GM13976 (cell line): Measurements from ENCODE around the gene DNAH14.

Experiments
- DNase-seq: peaks from one replicate; pipeline ENCODE4 v3.0.0; 2012; ENCODE audit warnings: low spot score
- in situ Hi-C: fragments of 300-500 bp; cut with MboI; formaldehyde crosslinking; loops from one replicate; pipeline ENCODE4 v1.12.0; 2022; ENCODE audit warnings: low sequenced_read_pairs, mixed read lengths, inconsistent platforms; ENCODE audit not compliant: unreplicated experiment
- TF ChIP-seq, protein P1 (sequence below): IDR thresholded peaks from 2 replicates; pipeline ENCODE4 v1.5.1; 2012; ENCODE audit warnings: borderline replicate concordance, mild to moderate bottlenecking; ENCODE audit not compliant: insufficient read depth; ENCODE audit errors: extremely low read depth, missing control alignments, control extremely low read depth

Gene DNAH14

DNA sequence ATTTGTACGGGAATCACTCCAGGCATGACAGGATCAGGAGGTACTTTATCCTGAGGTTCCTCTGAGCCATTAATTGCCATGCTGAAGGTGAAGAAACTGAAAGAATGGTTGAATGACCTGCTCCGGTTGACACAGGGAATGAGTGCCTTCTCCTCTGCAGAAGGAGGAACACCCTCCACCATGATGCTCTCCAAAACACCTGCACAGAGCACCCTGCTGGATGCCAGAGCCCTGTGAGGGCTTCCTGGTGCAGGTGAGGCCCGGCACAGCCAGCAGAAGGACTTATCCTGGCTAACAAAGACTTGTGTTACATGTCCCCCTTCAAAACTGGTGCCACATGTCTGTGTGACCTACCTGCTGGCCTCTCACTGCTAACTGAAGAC lies 512.6 kb downstream of the DNAH14 start:
- in situ Hi-C loops: no loop called here
- DNase-seq: no peak
- TF ChIP-seq, protein P1, sequence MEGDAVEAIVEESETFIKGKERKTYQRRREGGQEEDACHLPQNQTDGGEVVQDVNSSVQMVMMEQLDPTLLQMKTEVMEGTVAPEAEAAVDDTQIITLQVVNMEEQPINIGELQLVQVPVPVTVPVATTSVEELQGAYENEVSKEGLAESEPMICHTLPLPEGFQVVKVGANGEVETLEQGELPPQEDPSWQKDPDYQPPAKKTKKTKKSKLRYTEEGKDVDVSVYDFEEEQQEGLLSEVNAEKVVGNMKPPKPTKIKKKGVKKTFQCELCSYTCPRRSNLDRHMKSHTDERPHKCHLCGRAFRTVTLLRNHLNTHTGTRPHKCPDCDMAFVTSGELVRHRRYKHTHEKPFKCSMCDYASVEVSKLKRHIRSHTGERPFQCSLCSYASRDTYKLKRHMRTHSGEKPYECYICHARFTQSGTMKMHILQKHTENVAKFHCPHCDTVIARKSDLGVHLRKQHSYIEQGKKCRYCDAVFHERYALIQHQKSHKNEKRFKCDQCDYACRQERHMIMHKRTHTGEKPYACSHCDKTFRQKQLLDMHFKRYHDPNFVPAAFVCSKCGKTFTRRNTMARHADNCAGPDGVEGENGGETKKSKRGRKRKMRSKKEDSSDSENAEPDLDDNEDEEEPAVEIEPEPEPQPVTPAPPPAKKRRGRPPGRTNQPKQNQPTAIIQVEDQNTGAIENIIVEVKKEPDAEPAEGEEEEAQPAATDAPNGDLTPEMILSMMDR: no peak

DNA sequence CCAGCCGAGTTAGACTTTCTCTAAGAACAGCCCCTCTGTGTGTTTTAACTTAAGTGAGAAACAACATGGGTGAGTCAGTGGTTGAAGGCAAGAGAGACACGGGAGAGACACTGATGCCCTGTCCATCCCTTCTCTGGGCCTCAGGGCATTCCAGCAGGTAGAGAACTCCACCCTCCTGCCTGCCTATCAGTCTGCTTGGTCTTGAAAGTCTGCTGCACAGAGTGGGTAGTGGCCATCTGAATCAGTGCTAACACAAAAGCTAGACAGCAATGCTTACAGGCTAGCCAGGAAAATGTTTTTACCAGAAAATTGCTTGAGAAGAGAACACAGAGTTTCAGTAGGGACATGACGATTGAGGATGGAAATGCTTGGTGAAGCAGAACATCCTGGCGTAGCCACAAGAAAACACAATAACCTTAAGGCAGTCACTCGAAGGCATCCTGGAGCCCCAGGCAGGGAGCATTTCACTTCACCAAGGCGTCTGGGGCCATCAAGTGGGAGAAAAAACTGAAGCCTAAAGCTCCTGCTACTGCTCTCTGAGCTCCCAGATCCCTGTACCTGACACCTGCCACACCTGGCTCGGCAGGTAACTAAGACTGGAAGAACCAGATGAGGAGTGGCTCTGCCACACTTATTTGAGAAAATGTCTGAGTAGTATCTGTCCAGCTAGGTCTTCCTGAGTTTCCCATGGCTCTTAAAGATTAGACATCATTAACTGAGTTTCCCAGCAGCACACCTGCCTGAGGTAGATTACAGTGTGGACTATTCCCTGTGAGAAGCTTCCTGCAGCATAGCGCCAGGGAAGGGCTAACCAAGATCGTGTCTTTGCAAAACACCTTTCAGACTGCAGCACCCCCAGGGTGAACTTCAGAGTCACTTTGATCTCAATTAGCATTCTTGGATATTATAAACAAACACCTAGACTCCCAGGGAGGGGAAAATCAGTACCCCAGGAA lies 516.4 kb downstream of the DNAH14 start:
- in situ Hi-C loops: no loop called here
- TF ChIP-seq, protein P1: no peak

DNA sequence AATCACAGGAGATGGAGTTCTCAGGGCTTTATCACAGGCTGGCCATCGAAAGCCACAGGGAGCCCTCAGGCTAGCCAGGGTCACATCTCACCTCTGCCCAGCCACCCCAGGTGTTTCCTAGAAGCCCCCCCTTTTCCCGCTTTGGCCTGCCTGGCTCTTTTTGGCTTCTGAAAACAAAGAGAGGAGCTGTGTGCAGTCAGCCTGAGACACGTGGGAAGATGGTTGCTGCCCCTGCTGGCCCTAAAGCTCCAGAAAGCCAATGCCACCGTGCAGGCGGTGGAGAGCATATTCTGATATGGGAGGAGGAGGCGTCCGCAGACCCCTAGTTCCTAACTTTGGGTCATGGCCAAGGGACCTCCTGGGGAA lies 517.1 kb downstream of the DNAH14 start:
- in situ Hi-C loops: no loop called here

More for the DNA sequence above, 516.4 kb downstream of the DNAH14 start:
- no peak for DNase-seq

DNA sequence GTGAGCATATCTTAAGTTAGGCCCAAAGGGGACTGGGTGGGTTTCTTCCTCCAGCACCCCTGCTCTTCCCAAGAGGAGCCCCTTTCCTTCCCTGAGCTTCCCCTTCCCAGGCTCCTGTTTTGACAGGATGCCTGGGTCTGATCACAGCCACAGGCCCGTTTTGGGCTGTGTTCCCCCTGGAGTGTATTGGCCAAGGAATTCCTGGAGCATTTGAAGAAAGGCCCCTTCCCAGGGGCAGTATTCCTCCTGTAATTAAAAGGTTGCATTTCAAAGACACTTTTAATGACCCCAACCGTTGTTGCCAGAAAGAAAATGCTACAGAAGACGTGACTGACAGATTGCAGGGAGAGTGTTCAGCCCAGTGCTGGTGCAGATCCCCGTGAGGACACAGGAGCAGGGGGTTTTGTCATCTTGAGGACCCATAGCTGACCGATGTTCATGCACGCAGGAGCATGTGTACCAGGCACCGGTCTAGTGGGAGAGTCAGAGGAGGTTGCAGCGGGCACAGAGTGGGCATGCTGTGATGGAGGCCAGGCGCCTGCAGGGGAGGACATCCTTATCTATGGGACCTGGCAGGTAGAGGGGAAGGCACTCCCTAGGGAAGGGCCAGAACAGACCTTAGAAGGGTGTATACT lies 517.6 kb downstream of the DNAH14 start:
- TF ChIP-seq, protein P1: no peak
- in situ Hi-C loops: no loop called here
- no peak for DNase-seq

More for the DNA sequence above, 517.1 kb downstream of the DNAH14 start:
- no peak for DNase-seq
- TF ChIP-seq, protein P1: no peak

DNA sequence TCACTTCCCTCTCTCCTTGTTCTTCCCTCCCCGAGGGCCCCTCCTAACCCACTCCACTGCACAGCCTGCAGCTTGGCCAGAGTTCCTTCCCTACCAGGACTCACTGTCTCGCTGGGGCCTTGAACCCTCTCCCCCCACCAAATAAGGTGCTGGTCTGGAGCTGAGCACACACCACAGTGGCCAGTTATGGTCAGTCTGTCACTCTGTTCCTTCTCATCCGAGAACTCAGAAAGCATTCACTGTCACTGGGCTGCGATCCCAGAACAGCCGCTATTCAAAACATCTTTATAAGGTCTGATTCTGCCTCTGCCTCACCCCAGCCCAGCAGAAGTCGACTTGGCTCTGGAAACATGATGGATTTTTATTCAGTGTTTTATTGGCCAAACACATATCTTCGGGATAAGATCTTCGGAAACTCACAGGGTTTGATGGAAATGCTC lies 518.2 kb downstream of the DNAH14 start:
- no peak for DNase-seq
- TF ChIP-seq, protein P1: no peak
- in situ Hi-C loops: no loop called here

DNA sequence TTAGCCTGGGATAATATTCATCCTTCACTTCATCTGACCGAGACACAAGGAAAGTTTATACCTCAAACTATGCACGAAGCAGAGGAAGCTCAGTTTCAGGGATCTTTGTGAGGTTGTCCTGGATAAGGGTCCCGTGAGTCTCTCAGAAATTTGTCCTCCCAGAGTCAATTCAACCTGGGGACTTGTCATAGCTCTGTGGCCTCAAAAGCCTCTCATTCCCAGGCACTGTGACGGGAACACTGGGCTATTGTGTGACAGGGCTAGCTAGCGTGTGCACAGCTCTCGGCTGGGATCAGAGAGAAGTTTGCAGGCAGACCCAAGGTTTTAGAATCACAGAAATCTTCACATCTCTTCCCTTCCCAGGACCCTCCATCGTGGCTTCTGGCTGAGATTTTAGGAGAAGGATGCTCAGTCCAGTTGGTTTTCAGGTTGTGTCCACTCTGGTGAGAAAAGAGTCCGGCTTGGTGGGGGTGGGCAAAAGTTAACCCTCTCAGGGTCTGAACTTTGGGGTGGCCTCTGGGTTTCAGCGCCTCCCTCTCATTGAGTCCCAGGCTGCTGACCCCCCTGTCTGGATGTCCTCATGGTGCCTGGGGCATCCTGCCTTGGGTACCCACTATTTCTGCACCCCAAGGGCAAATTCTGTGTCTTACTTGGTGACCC lies 518.8 kb downstream of the DNAH14 start:
- in situ Hi-C loops: no loop called here
- DNase-seq: no peak
- TF ChIP-seq, protein P1: no peak
